ENCODE data around the gene CYP26B1. TPM values are rescaled to one million over a fixed set of nuclear protein-coding genes. Genes with fewer than 3 reads are reported as not detected.

Gene CYP26B1
- total RNA-seq, 1 experiment from 2014 or later = 0.20 TPM

DNA sequence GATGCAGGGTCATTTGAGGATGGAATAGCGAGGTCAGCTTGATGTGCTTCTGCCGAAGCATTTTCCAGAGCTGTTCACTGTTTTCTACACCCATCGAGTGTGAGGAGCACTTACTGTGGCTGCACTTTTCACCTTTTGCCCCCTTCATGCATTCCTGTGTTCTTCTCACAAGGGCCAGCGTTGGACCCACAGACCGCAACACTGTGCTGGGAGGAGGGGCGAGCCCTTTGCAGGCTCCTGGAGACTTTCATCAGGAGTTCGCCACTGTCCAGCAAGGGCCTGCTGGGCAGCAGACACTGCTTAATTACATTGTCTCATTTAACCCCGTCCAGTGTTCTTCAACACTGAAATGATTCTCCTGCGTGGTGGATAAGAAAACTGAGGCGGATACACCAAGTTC is 29.9 kb downstream of the CYP26B1 start:
- Histone ChIP-seq H2BK5ac (ENCODE audit: insufficient read length, low read length) (no peak overlapping the region), H4K8ac (replicated peaks; ENCODE audit: insufficient read length, low read depth, low read length) (no peak overlapping the region), H3K9me3 (ENCODE audit: control insufficient read depth, low read depth, low read length) (no peaks in the 10 kb centered on the region), H3K79me1 (ENCODE audit: insufficient read depth, low read depth, low read length, poor library complexity, severe bottlenecking) (no peaks in the 10 kb centered on the region), H3K27me3 (ENCODE audit: insufficient read depth, low read length) (no peaks in the 10 kb centered on the region; the same call in 1 of the 2 replicates), H3K79me2 (ENCODE audit: insufficient read depth, low read length) (no peaks in the 10 kb centered on the region), H2BK12ac (ENCODE audit: insufficient read length, low read depth, low read length) (no peak overlapping the region), H2BK120ac (ENCODE audit: low read depth, low read length, poor library complexity, severe bottlenecking) (no peak overlapping the region), H2AFZ (ENCODE audit: low read length) (no peak overlapping the region), H3K56ac (ENCODE audit: insufficient read length, low read depth, low read length) (no peak overlapping the region), H4K91ac (ENCODE audit: insufficient read length, low read depth, low read length) (no peak overlapping the region), H3K4me2 (ENCODE audit: insufficient read depth, insufficient read length, low read length) (no peak overlapping the region), H3K4me1 (ENCODE audit: insufficient read depth, low read length) (no peaks in the 10 kb centered on the region), H3K14ac (ENCODE audit: insufficient read depth, low read length) (no peak overlapping the region), H3T11ph (ENCODE audit: low read length) (no peak overlapping the region), H3K23me2 (ENCODE audit: insufficient read length, low read depth, low read length, poor library complexity, severe bottlenecking) (no peaks in the 10 kb centered on the region), H4K20me1 (ENCODE audit: control insufficient read depth, insufficient read depth, insufficient read length) (no peaks in the 10 kb centered on the region), H2BK20ac (ENCODE audit: low read depth, low read length, poor library complexity, severe bottlenecking) (no peak overlapping the region), H3K4ac (ENCODE audit: low read depth, low read length) (no peak overlapping the region), H3K9ac (ENCODE audit: extremely low read depth, insufficient read length, low read length) (no peak overlapping the region), H3K27ac (ENCODE audit: insufficient read length, low read depth, low read length) (no peak overlapping the region), H3K18ac (ENCODE audit: insufficient read length, low read depth, low read length) (no peak overlapping the region), H2BK15ac (ENCODE audit: low read depth, low read length) (no peak overlapping the region), H4K5ac (ENCODE audit: insufficient read length, low read depth, low read length) (no peak overlapping the region), H3K23ac (ENCODE audit: insufficient read length, low read depth, low read length) (no peak overlapping the region), H2AK5ac (ENCODE audit: insufficient read length, low read length) (no peak overlapping the region)
- Mint-ChIP-seq H3K9me3 (peaks cover 0 to 4% of the 10 kb centered on the region in 2 experiments; a peak in 1 of 5 replicates), H3K27ac (no peak overlapping the region; a peak in 1 of 7 replicates), H3K36me3 (ENCODE audit: insufficient read depth in 1 of 3, low read depth in 3 of 3) (no peaks in the 10 kb centered on the region), H3K4me1 (peaks cover 0 to 4% of the 10 kb centered on the region in 2 experiments; a peak in 2 of 4 replicates), H3K27me3 (ENCODE audit: low read depth) (peaks cover 5% of the 10 kb centered on the region; the same call in 1 of the 2 replicates), H3K4me3 (no peak overlapping the region)
- DNase-seq = no peak
- no CpG with 5 or more reads among the region's 10 CpGs for WGBS (ENCODE audit: extremely low coverage, insufficient read length, low lambda C conversion rate)
- TF ChIP-seq, protein P1, sequence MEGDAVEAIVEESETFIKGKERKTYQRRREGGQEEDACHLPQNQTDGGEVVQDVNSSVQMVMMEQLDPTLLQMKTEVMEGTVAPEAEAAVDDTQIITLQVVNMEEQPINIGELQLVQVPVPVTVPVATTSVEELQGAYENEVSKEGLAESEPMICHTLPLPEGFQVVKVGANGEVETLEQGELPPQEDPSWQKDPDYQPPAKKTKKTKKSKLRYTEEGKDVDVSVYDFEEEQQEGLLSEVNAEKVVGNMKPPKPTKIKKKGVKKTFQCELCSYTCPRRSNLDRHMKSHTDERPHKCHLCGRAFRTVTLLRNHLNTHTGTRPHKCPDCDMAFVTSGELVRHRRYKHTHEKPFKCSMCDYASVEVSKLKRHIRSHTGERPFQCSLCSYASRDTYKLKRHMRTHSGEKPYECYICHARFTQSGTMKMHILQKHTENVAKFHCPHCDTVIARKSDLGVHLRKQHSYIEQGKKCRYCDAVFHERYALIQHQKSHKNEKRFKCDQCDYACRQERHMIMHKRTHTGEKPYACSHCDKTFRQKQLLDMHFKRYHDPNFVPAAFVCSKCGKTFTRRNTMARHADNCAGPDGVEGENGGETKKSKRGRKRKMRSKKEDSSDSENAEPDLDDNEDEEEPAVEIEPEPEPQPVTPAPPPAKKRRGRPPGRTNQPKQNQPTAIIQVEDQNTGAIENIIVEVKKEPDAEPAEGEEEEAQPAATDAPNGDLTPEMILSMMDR (conservative IDR thresholded peaks at IDR 0.05) = no peak
